Measurements from ENCODE around the gene ANKRD9.
A peak's percentile ranks its signal among the peaks of the same experiment; 100 is the strongest.
"Not testable (repeated sequence)": the region's sequence is repeated elsewhere in the genome, so short reads cannot be mapped to it uniquely, and the experiment has no call there.

Gene ANKRD9

GRCh38 chr14:102537981-102538601 lies 28.5 kb upstream of the ANKRD9 start:
- no peak for DNase-seq

DNA sequence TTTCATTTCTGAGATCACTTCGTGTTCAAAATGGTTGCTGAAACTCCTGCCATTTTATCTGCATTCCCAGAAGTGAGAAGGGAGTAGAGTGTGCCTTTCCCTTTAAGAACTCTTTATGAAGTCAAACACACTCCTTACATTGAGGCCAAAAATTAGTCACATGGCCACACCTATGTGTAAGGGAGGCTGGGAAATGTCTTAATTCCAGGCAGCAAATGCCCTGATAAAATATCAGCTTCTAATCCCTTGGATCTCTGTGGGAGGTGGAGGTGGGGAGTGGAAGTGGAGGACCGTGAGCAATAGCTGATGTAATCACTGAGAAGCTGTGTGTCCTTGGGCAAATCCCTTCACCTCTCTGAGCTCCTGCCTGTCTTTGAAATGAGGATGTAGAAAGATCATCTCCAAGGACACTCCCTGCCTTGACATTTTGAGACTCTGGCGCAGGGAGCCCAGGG lies 22.7 kb upstream of the ANKRD9 start:
- no peak for DNase-seq

GRCh38 chr14:102530828-102531478 lies 21.4 kb upstream of the ANKRD9 start:
- DNase-seq: no peak

GRCh38 chr14:102528431-102529170 lies 19.0 kb upstream of the ANKRD9 start:
- DNase-seq: no peak

GRCh38 chr14:102525929-102526497 lies 16.4 kb upstream of the ANKRD9 start:
- no peak for DNase-seq

- peak; percentile 32 for DNase-seq
Observed at GRCh38 chr14:102525219-102525928, 15.8 kb upstream of the ANKRD9 start.

- DNase-seq: peak; percentile 63
Observed at GRCh38 chr14:102524451-102525218, 15.1 kb upstream of the ANKRD9 start.

DNA sequence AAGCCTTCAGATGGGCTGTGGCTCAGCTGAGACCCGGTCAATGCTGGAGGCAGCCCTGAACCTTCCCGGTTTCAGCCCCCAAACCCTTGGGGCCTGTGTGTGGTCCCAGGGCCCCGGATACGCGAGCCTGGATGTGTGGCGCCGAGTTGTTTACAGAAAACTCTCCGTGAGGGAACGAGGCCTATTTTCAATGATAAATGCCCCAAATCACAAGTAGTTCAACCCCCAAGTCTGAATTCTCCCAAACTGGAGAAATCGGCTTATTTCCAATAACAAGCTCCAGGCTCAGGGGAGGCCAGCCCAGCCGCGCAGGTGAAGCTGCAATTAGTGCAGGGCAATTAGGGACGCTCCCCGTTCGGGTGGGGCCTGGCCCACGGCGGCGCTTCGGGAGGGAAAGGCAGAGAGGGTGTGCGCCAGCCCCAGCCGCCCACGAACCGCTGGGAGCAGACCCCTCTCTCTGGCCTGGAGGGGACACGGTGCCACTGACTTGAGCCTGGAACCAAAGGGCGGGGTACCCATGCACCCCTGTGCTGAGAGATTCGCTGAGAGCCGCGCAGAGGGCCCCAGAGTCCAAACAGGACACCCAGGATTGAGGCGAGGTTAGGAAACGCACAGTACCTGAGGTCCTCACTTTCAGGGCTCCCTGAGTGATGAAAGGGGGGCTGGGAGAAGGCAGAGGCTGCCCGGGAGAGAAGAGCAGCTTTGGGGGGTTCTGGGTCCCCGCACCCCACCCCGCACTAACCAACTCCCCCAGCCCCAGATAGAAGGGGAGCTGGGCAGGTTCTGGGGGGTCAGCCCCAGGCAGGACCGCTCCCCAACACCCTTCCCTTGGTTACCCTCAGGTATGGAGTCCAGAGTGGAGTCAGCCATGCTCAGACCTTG lies 14.2 kb upstream of the ANKRD9 start:
- no peak for DNase-seq

DNA sequence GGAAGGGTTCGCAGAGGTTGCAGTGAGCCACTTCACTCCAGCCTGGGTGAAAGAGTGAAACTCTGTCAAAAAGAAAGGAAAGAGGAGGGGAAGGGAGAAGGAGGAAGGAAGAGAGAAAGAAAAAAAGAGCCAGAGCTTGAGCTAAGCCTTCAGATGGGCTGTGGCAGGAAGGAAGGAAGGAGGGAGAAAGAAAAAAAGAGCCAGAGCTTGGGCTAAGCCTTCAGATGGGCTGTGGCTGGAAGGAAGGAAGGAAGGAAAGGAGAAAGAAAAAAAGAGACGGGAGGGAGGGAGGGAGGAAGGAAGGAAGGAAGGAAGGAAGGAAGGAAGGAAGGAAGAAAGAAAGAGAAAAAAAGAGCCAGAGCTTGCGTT lies 13.6 kb upstream of the ANKRD9 start:
- DNase-seq: no peak

DNA sequence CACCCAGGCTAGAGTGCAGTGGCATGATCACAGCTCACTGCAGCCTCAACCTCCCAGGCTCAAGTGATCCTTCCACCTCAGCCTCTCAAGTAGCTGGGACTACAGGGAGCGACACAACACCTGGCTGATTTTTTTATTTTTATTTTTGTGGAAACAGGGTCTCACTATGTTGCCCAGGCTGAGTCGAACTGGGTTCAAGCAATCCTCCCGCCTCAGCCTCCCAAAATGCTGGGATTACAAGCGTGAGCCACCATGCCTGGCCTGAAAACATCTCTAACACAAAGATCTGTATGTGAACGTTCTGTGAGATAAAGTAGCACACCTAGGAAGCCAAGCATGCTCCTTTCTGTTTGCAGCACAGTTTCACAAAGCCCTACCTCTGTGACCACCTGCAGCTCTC lies 10.1 kb upstream of the ANKRD9 start:
- DNase-seq: not testable (repeated sequence)

DNA sequence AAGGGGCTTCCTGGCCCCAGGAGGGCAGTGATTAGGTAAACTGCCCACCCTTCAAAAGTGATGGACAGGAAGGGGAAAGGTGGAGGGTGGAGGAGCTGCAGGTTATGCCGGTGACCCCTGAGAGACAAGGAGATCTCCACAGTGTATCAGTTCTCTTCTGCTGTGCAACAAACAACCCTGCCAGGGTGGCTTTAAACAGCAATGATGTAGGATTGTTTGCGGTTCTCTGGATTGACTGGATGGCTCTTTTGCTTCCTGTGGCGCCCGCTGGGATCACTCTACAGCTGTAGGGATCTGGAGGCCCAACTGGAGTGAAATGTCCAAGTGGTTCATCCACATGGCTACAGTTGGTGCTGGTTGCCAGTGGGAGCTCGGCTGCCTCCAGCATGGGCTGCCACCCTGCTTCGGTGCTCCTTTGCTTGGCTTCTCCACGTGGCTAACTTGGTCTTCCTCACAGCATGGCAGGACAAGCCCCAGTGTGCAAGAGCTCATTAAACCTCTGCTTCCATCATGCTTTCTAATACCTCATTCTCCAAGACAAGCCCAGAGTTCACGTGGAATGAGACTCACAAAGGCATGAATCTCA lies 8.6 kb upstream of the ANKRD9 start:
- DNase-seq: no peak

GRCh38 chr14:102517392-102518062 lies 8.0 kb upstream of the ANKRD9 start:
- no peak for DNase-seq

GRCh38 chr14:102516531-102517391 lies 7.2 kb upstream of the ANKRD9 start:
- no peak for DNase-seq

DNA sequence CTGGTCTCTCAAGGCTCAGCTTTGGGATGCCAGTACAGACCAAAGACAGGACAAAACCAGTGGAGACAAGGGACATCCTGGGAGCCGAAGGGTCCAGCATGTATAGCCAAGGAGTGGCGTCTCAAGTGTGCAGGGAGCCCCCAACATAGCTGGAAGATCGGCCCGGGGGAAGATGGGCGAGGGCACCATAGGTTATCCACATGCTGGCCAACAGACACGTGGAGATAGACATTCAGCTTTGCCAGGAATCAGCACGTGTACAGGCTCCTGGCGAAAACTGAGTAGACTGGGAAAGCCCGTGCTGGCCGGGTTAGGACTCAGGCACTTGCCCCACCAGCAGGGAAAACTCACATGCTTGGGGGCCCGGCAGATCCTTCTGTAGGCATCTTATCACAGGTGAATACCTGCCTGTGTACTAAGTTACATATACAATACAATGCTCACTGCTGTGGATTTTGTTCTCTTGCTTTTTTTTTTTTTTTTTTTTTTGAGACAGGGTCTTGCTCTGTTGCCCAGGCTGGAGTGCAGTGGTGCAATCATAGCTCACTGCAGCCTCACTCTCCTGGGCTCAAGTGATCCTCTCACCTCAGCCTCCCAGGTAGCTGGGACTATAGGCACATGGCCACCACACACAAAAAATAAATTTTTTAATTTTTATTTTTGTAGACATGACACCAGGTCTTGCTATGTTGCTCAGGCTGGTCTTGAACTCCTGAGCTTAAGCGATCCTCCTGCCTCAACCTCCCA lies 5.6 kb upstream of the ANKRD9 start:
- DNase-seq: no peak

DNA sequence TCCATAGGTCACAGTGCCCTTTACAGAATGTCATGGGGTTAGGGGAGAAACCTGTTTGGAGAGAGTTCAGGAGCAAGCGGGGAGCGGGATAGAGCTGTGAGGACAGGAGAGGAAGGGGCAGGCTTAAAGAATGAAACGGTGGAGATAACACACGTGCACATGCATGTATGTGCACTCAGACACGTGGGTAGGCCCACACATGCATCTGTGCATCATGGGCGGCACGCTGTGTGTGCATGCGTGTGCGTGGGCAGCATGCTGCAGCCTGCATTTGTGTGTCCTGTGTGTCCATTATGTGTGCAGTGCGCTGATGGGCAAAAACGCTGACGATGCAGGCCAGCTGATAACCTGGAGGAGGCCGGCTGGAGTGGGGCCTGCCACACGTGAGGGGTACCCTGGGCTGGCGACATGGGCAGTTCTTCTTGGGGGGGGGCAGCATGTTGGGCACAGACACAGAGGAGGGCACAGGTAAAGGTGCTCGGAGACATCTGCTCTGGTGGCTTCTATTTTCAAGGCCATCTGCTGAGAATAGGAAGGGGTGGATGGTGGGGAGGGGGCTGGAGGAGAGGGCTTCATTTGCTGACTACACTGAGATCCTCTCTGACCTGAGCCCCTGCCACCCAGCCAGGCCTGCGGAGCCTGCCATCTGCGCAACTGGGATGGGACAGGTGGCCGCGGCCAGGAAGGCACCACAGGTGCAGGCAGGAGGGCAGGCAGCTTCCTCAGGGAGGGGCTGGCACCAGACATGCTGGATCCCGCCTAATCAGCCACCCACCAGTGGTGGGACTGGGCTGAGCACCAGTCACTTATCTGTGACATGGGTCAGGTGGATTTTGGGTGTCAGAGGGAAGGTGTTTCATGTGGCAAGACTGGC lies 4.6 kb upstream of the ANKRD9 start:
- no peak for DNase-seq

GRCh38 chr14:102512793-102513300 lies 3.3 kb upstream of the ANKRD9 start:
- no peak for DNase-seq

GRCh38 chr14:102511538-102511937 lies 2.0 kb upstream of the ANKRD9 start:
- DNase-seq: no peak
